GM23248 (cell line): ENCODE results near the gene KIR3DL1. TPM values are rescaled to one million over a fixed set of nuclear protein-coding genes. Genes with fewer than 3 reads are reported as not detected.
"Not testable (repeated sequence)": the region's sequence is repeated elsewhere in the genome, so short reads cannot be mapped to it uniquely, and the experiment has no call there.

Experiments used
- DNase-seq: peaks from one replicate; pipeline ENCODE4 v3.0.0-alpha.2; 2015
- H2AFZ ChIP-seq: fragments of 200-600 bp; sonication (generic); 2 replicates; pipeline ENCODE4 v1.6.1; 2016; ENCODE audit warnings: antibody characterized with exemption
- H3F3A ChIP-seq: fragments of 200-600 bp; sonication (generic); 2 replicates; pipeline ENCODE4 v1.6.1; 2016; ENCODE audit warnings: mild to moderate bottlenecking, antibody characterized with exemption, mixed run types; ENCODE audit not compliant: insufficient read depth
- H3K27ac ChIP-seq: fragments of 200-600 bp; sonication (generic); 2 replicates; pipeline ENCODE4 v1.5.1; 2016; ENCODE audit warnings: mild to moderate bottlenecking
- H3K27me3 ChIP-seq: fragments of 200-600 bp; sonication (generic); replicated peaks from 2 replicates; pipeline ENCODE4 v1.6.1; 2016; ENCODE audit warnings: mild to moderate bottlenecking; ENCODE audit not compliant: insufficient read depth
- H3K36me3 ChIP-seq: fragments of 200-600 bp; sonication (generic); 2 replicates; pipeline ENCODE4 v1.6.1; 2016; ENCODE audit warnings: low read depth, mild to moderate bottlenecking
- H3K4me1 ChIP-seq: fragments of 200-600 bp; sonication (generic); 2 replicates; pipeline ENCODE4 v1.6.1; 2016; ENCODE audit warnings: mild to moderate bottlenecking; ENCODE audit not compliant: insufficient read depth
- H3K4me2 ChIP-seq: fragments of 200-600 bp; sonication (generic); one replicate; pipeline ENCODE4 v1.6.1; 2016; ENCODE audit warnings: mild to moderate bottlenecking; ENCODE audit not compliant: unreplicated experiment
- H3K4me3 ChIP-seq: fragments of 200-600 bp; sonication (generic); 2 replicates; pipeline ENCODE4 v1.5.1; 2016; ENCODE audit warnings: mild to moderate bottlenecking
- H3K79me2 ChIP-seq: fragments of 200-600 bp; sonication (generic); 2 replicates; pipeline ENCODE4 v1.6.1; 2016; ENCODE audit warnings: mild to moderate bottlenecking; ENCODE audit not compliant: insufficient read depth
- H3K9ac ChIP-seq: fragments of 200-600 bp; sonication (generic); 2 replicates; pipeline ENCODE4 v1.6.1; 2016; ENCODE audit warnings: mild to moderate bottlenecking
- H3K9me2 ChIP-seq: fragments of 200-600 bp; sonication (generic); 2 replicates; pipeline ENCODE4 v1.6.1; 2016; ENCODE audit warnings: mixed run types, mild to moderate bottlenecking, moderate library complexity; ENCODE audit not compliant: insufficient read depth
- H3K9me3 ChIP-seq: fragments of 200-600 bp; sonication (generic); one replicate; pipeline ENCODE4 v1.6.1; 2017; ENCODE audit warnings: low read depth
- H4K20me1 ChIP-seq: fragments of 200-600 bp; sonication (generic); 2 replicates; pipeline ENCODE4 v1.6.0; 2016; ENCODE audit not compliant: insufficient read depth
- EZH2 ChIP-seq: fragments of 200-600 bp; sonication (generic); IDR thresholded peaks from 2 replicates; pipeline ENCODE4 v1.6.1; 2018; ENCODE audit warnings: antibody characterized with exemption, mild to moderate bottlenecking; ENCODE audit not compliant: insufficient read depth, poor library complexity, severe bottlenecking
- EZH2phosphoT487 ChIP-seq: fragments of 200-600 bp; sonication (generic); IDR thresholded peaks from 2 replicates; pipeline ENCODE4 v1.6.1; 2018; ENCODE audit warnings: antibody characterized with exemption, moderate library complexity, mild to moderate bottlenecking, low read depth; ENCODE audit not compliant: insufficient read depth
- WGBS, 2 experiments: methylation state at CpG; one replicate each; pipeline ENCODE4 v1.1.6; 2015 to 2017; ENCODE audit warnings: low lambda C conversion rate in 2 of 2, low coverage in 1 of 2; ENCODE audit errors: missing lambda C conversion rate in 2 of 2; 5-methylcytosine and 5-hydroxymethylcytosine counted together
- in situ Hi-C: fragments of 300-500 bp; cut with MboI; formaldehyde crosslinking; loops from 2 replicates; pipeline ENCODE4 v1.15.0; 2020
- polyA plus RNA-seq: library from polyadenylated mRNA; unstranded; fragments of >200 nt; fragmentation: Nextera tagmentation; extraction: Ambion mirVana; gene quantifications from 2 replicates; pipeline ENCODE4 v1.2.1, GENCODE V29; 2016
- total RNA-seq: library from RNA; depleted of rRNA; stranded (reverse); fragments of >200 nt; shearing (Covaris generic); gene quantifications from 2 replicates; pipeline ENCODE4 v1.2.3, GENCODE V29; 2014

KIR3DL1 gene
- total and polyA plus RNA-seq, 2 experiments from 2014 or later: not detected

DNA sequence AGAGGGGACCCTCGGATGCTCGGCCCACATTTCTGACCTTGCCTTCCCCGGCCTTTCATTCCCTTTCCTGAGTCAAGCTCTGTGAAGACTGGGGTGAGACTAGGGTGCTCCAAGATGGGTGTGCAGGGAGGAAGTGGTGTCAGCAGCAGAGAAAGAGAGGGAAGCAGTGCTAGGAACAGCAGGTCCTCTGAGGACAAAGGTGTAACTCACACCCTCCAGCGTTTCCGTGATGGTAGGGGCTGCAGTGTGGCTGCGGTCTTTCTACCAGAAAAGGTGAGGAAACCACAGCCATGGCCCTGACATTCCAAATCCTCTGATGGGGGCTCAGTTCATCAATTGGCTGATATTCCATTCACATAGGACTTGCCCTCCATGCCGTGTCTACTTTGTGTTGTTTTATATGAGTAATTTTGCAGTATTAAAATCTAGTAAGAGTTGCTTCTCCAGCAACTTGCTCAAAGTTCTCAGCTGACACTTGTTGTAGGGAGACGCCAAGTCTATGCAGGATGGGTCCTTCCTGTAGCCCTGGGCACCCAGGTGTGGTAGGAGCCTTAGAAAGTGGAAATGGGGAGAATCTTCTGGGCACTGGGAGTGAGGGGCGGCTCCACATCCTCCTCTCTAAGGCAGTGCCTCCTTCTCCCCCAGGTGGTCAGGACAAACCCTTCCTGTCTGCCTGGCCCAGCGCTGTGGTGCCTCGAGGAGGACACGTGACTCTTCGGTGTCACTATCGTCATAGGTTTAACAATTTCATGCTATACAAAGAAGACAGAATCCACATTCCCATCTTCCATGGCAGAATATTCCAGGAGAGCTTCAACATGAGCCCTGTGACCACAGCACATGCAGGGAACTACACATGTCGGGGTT is 1.6 kb downstream of the KIR3DL1 start:
- 32 to 37% methylated on average over 15 of the region's 15 CpGs for WGBS, 2 experiments
- no peak for DNase-seq
- TF ChIP-seq EZH2phosphoT487: no peak
- TF ChIP-seq EZH2: no peak

DNA sequence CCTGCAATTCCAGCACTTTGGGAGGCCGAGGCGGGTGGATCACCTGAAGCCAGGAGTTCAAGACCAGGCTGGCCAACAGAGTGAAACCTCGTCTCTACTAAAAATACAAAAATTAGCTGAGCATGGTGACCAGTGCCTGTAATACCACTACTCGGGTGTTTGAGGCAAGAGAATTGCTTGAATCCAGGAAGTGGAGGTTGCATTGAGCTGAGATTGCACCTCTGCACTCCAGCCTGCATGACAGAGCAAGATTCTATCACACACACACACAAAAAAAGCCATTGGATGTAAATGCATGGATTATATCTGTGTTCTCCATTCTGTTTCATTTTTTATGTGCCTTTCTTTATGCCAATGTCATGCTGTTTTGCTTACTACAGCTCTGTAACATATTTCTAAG is 8.1 kb downstream of the KIR3DL1 start:
- H4K20me1 ChIP-seq, H2AFZ ChIP-seq, H3K79me2 ChIP-seq, H3K4me3 ChIP-seq, H3K36me3 ChIP-seq, H3K27me3 ChIP-seq, H3K4me2 ChIP-seq, H3K9me2 ChIP-seq, H3K4me1 ChIP-seq, DNase-seq, H3K9ac ChIP-seq, in situ Hi-C loops, H3K9me3 ChIP-seq, H3F3A ChIP-seq, H3K27ac ChIP-seq: not testable (repeated sequence)
- WGBS, 2 experiments: 7 to 24% methylated on average over 4 of the region's 4 CpGs

More for the DNA sequence above, 1.6 kb downstream of the KIR3DL1 start:
- Histone ChIP-seq H3K4me2 (no peak overlapping the region), H3K9me2 (no peaks in the 10 kb centered on the region), H3K9ac (no peak overlapping the region), H4K20me1 (no peaks in the 10 kb centered on the region), H3K36me3 (no peaks in the 10 kb centered on the region), H3K4me3 (no peak overlapping the region), H3K27me3 (no peaks in the 10 kb centered on the region), H3K4me1 (no peaks in the 10 kb centered on the region), H3K27ac (no peak overlapping the region), H3K79me2 (no peaks in the 10 kb centered on the region), H3K9me3 (no peaks in the 10 kb centered on the region), H3F3A (no peaks in the 10 kb centered on the region), H2AFZ (no peak overlapping the region)
- in situ Hi-C loops: no loop called here

DNA sequence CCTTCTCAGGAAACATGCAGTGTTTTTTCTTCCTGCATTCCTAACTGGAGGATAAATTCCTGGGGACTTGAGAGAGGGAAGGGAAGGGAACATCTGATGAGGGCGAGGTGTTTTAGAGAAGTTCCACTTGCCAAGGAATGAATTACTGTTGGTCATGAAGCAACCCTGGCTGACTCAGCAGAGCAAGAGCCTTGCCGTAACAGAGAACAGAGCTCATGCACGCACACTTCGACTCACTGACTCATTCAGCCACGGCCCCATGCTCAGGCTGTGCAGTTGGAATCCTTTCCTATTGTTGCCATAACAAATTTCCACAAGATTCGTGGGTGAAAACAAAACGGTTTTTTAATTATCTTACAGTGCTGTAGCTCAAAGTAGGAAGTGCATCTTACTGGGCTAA is 9.1 kb downstream of the KIR3DL1 start:
- in situ Hi-C loops, H3K27ac ChIP-seq, H3K79me2 ChIP-seq, H3K27me3 ChIP-seq, H3K9me2 ChIP-seq, DNase-seq, H4K20me1 ChIP-seq, H3K9me3 ChIP-seq, H3K4me3 ChIP-seq, H2AFZ ChIP-seq, H3K4me1 ChIP-seq, H3K9ac ChIP-seq, H3K4me2 ChIP-seq, H3K36me3 ChIP-seq, H3F3A ChIP-seq: not testable (repeated sequence)
- WGBS, 2 experiments: 16 to 18% methylated on average over 7 of the region's 7 CpGs

DNA sequence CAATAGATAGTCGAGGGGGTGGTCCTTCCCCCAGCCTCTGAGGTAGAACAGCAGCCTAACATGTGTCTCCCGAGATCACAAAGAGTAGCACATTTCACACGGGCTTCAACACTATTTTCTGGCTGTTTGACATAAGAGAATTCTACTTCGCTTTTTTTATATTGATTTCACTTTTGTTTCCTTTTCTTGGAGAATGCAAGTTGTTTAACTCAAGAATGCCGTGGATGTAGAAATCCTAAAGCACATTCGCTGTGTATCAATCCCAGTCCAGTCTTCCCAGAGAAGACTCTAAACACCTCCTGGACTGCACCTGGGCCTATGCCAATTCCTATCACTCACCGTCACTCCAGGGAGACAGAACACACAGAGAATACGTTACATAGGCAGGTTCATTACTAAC is 11.8 kb downstream of the KIR3DL1 start:
- H3K9me2 ChIP-seq, H4K20me1 ChIP-seq, H3K4me1 ChIP-seq, in situ Hi-C loops, DNase-seq, H3K4me2 ChIP-seq, H3K79me2 ChIP-seq, H2AFZ ChIP-seq, H3K9me3 ChIP-seq, H3K9ac ChIP-seq, H3K27me3 ChIP-seq, H3F3A ChIP-seq, H3K4me3 ChIP-seq, H3K36me3 ChIP-seq, H3K27ac ChIP-seq: not testable (repeated sequence)
- 14 to 15% methylated on average over 8 of the region's 8 CpGs for WGBS, 2 experiments

DNA sequence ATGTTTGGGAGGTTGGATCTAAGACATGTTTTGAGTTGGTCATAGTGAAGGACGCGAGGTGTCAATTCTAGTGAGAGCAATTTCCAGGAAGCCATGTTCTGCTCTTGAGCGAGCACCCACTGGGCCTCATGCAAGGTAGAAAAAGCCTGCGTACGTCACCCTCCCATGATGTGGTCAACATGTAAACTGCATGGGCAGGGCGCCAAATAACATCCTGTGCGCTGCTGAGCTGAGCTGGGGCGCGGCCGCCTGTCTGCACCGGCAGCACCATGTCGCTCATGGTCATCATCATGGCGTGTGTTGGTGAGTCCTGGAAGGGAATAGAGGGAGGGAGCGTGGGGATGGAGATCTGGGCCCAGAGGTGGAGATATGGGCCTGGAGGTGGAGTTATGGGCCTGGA is 16.2 kb downstream of the KIR3DL1 start, which contains the start of gene KIR2DS4:
TSS of gene KIR2DS4 (plus strand) at position 181 of the 400 bp plus-strand sequence.
- H3K9ac ChIP-seq, H3K27me3 ChIP-seq, H3K4me1 ChIP-seq, H3K27ac ChIP-seq, H3K9me2 ChIP-seq, H3K4me2 ChIP-seq, H3K4me3 ChIP-seq, DNase-seq, H2AFZ ChIP-seq, H3K9me3 ChIP-seq, H4K20me1 ChIP-seq, H3F3A ChIP-seq, H3K79me2 ChIP-seq, H3K36me3 ChIP-seq, in situ Hi-C loops: not testable (repeated sequence)
- WGBS, 2 experiments: 67 to 75% methylated on average over 14 of the region's 14 CpGs

DNA sequence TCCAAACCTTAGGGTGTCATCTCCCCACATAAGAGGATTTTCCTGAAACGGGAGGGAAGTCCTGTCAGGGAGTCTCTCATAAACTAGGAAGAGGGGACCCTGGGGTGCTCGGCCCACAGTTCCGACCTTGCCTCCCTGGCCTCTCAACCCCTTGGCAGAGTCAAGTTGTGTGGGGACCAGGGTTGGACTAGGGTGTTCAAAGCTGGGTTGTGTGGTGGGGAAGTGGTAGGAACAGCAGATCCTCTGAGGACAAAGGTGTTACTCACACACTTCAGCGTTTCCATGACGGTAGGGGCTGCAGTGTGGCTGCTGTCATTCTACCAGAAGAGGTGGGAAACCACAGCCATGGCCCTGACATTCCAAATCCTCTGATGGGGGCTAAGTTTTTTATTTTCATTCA is 18.9 kb downstream of the KIR3DL1 start:
- H3K4me1 ChIP-seq, H3K4me2 ChIP-seq, H3F3A ChIP-seq, in situ Hi-C loops, H3K79me2 ChIP-seq, DNase-seq, H3K9me3 ChIP-seq, H3K4me3 ChIP-seq, H3K27me3 ChIP-seq, H4K20me1 ChIP-seq, H3K36me3 ChIP-seq, H2AFZ ChIP-seq, H3K27ac ChIP-seq, H3K9me2 ChIP-seq, H3K9ac ChIP-seq: not testable (repeated sequence)
- WGBS, 2 experiments: 35 to 42% methylated on average over 5 of the region's 5 CpGs

DNA sequence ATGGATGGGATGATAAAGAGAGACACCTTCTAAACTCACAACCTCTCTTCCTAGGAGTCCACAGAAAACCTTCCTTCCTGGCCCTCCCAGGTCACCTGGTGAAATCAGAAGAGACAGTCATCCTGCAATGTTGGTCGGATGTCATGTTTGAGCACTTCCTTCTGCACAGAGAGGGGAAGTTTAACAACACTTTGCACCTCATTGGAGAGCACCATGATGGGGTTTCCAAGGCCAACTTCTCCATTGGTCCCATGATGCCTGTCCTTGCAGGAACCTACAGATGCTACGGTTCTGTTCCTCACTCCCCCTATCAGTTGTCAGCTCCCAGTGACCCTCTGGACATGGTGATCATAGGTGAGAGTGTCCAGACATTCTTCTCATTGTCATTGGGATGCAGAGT is 21.3 kb downstream of the KIR3DL1 start:
- H3K4me2 ChIP-seq, H2AFZ ChIP-seq, H3K4me1 ChIP-seq, in situ Hi-C loops, DNase-seq, H4K20me1 ChIP-seq, H3K9ac ChIP-seq, H3K9me3 ChIP-seq, H3K27me3 ChIP-seq, H3K36me3 ChIP-seq, H3K4me3 ChIP-seq, H3K27ac ChIP-seq, H3K9me2 ChIP-seq, H3K79me2 ChIP-seq, H3F3A ChIP-seq: not testable (repeated sequence)
- WGBS, 2 experiments: 10 to 16% methylated on average over 2 of the region's 2 CpGs
